Erythroblast (primary cell): ENCODE measurements around the gene HAUS1.
"Not testable (repeated sequence)": the region's sequence is repeated elsewhere in the genome, so short reads cannot be mapped to it uniquely, and the experiment has no call there.

Experiments used
- DNase-seq, 2 experiments: peaks; one replicate each; lab custom pipeline; 2025; lab: John Stamatoyannopoulos, UW
- GATA1 ChIP-seq: IDR thresholded peaks from 2 replicates; pipeline ENCODE4 v1.6.1; 2011; ENCODE audit warnings: low read depth, mild to moderate bottlenecking, control low read depth, low read length, moderate library complexity
- POLR2A ChIP-seq: IDR thresholded peaks from 2 replicates; pipeline ENCODE4 v1.6.1; 2011; ENCODE audit warnings: mild to moderate bottlenecking, low read length

HAUS1 gene

DNA sequence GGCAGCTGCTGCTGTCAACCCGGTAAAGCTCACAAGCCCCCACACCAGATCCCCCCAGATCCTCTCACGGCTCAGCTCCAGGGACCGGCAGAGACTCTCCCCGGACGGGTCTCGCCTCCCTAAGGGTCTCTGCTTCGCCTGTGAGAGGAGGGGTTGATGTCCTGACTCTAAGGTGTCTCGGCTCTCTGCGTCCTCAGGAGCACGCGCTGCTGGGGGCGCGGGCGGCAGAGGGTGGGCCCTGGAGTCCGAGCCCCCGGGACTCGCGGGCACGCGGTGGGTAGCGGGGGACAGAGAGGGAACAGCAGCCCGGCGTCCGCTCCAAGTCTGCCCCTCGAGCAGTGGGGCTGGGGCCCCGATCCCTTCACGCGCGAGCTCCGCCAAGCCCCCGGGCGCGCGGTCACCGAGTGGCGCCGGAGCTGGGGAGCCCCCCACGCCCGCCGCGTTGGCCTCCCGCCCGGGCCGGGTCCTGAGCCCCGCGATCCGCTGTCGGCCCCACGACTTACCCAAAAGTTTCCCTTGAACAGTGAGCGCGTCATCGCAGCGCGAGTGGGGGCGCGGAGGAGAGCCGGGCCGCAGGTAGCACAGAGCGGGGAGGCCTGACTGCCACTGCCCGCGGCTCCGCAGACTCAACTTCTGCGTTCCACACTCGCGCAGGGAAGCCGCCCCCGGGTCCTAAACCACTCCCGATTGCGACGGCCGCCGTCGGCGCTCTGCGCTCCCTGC is 32.4 kb upstream of the HAUS1 start, which contains the start of gene PSTPIP2:
PSTPIP2 (minus strand) TSS at position 608 of the 723 bp plus-strand sequence; CDS start at position 536, 72 bp downstream.
- DNase-seq, result peak; percentile 87 to 90
- peak; percentile 68 for TF ChIP-seq POLR2A
- TF ChIP-seq GATA1, result no peak

DNA sequence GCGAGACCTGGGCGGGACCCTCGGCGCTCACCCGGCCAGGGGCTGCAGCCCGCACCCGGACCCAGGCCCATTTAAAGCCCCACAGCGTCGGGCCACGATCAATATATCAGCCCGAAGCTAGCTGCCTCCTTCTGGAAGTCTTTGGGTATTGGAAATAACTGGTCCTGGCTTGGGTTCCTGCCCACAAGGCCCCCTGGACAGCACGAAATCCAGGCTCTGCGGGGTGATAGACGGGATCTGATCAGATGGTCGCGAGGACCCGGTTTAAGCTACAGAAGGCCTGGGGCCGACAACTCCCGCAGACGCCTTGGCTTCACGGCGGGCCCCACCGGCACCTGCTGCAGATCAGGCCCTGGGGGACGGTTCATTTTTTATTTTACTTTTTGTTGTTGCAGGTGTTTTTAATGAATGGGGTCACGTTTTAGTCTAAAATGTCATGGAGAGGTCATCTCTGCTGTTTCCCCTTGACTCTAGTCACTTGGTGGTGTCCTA is 31.8 kb upstream of the HAUS1 start:
- no peak for DNase-seq
- TF ChIP-seq POLR2A (peak; percentile 15), GATA1 (no peak)

DNA sequence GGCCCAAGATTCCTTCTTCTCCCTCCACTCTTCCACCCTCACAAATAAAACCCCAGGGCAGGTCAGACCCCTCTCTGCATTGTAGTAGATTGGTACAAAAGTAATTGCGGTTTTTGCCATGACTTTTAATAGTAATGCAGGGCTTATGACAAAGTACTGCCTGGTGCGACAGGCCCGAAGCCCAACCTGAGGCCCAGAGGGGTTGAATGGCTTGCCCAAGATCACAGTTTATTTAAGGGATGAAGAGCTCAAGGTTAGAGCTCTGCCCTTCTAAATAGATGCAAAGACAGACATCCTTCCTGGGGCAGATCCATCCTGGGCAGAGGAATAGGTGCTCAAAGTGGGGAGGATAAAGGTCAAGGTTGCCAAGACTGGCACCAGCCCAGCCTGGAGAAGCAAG is 31.2 kb upstream of the HAUS1 start:
- no peak for TF ChIP-seq GATA1
- TF ChIP-seq POLR2A, result no peak
- DNase-seq, result no peak

DNA sequence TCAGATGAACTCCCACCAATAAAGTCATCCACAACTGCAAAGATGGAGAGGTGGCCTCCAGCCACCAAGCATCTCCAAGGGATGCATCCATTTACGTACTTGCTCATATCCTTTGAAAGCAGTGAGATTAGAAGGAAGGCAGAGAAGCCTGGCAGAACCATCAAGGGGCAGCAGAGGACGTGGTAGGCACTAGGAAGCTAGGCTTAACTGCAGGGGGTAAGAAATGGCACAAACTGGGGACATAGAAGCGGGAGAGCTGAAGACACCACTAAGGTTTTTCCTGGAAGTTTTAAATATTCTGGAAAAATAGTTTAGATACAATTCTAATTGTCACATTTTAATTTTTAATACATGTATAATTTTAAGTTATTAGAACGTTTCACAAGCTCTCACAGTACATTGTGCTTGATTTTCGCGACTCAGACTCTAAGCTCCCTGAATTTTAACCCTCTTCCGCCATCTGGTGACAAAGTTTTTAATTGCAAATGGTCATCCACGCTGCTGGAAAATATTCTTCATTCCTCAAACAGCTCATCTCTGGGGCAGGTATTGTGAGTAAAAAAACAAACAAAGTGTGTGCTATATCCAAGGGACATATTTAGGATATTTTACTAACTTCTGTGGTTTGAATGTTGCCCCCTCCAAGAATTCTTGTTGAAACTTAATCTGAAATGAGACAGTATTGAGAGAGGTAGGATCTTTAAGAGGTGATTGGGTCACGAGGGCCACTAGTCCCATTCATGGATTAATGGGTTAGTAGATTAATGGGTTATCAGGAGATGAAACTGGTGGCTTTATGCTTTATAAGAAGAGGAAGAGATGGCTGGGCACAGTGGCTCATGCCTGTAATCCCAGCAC is 30.5 kb upstream of the HAUS1 start:
- peak; percentile 80 to 91 for DNase-seq
- no peak for TF ChIP-seq POLR2A
- TF ChIP-seq GATA1, result no peak

DNA sequence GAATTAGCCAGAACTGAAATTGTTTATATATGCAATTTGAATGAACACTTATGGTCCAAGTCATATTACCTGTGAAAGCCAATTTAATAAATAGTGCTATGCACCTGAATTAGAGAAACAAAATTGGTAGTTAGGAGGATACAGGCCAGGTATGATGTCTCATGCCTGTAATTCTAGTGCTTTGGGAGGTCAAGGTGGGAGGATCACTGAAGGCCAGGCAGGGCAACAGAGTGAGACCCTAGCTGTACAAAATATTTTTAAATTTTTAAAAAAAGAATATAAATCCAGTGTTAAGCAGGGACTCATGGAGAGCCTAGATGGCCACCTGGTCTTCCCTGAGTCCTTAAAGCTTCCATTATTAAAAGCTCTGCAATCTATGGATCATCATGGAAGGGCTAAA is 24.8 kb upstream of the HAUS1 start:
- DNase-seq, result no peak
- TF ChIP-seq GATA1 (no peak), POLR2A (no peak)

DNA sequence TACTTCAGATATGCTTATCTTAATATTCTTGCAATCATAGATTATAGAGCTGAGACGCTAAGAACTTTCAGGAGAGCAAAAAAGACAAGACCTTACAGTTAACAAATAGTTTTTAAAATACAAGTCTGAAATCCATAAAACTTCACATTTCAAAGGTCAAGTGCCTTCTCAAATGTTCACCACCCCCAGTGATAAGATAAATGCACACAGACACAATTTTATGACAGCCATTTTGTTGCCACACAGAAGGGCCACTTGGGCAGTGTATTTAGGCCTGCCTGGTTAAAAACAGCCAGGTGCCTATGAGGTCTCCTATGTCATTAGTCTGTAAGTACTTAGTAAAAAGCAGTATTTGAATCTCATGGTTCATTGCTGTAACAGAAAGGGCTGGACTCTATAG is 24.0 kb upstream of the HAUS1 start:
- TF ChIP-seq POLR2A, result no peak
- no peak for TF ChIP-seq GATA1
- DNase-seq, result no peak

DNA sequence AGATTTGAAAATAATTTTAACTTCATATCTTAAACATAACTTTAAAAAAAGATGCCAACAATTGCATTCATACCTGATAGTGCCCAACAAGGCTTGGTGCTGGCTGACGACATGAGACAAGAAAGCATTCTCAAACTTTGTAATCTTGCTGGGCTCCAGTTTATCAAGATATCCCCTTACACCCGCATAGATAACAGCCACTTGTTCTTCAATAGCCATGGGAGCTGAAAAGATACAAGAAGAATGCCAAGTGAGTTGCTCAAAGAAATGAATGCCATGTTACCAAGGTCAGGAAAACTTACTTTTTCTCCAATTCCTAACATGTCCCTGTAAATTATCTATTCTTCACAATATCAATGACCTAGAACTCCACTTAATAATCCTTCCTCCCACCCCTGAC is 19.8 kb upstream of the HAUS1 start:
- TF ChIP-seq POLR2A (no peak), GATA1 (no peak)
- peak in 1 of 2 experiments; percentile 37 for DNase-seq

DNA sequence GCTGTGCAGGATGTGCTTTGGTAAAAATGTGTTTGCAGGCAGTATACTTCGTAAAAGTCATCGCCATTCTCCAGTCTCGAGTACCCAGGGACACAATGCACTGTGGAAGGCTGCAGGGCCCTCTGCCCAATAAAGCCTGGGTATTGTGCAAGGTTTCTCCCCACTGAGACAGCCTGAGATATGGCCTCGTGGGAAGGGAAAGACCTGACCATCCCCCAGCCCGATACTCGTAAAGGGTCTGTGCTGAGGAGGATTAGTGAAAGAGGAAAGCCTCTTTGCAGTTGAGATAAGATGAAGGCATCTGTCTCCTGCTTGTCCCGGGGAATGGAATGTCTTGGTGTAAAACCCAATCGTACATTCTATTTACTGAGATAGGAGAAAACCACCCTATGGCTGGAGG is 15.7 kb upstream of the HAUS1 start:
- DNase-seq, result not testable (repeated sequence)

DNA sequence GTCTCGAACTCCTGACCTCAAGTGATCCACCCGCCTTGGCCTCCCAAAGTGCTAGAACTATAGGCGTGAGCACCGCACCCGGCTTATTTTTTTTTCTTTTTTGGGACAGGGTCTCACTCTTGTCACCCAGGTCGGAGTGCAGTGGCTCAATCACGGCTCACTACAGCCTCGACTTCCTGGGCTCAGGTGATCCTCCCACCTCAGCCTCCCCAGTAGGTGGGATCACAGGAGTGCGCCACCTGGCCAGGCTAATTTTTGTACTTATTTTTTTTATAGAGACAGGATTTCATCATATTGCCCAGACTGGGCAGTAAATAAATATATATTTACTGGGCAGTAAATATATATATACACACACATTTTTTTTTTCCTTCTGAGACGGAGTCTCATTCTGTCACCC is 8.7 kb upstream of the HAUS1 start:
- no peak for DNase-seq
- TF ChIP-seq GATA1 (no peak), POLR2A (no peak)

DNA sequence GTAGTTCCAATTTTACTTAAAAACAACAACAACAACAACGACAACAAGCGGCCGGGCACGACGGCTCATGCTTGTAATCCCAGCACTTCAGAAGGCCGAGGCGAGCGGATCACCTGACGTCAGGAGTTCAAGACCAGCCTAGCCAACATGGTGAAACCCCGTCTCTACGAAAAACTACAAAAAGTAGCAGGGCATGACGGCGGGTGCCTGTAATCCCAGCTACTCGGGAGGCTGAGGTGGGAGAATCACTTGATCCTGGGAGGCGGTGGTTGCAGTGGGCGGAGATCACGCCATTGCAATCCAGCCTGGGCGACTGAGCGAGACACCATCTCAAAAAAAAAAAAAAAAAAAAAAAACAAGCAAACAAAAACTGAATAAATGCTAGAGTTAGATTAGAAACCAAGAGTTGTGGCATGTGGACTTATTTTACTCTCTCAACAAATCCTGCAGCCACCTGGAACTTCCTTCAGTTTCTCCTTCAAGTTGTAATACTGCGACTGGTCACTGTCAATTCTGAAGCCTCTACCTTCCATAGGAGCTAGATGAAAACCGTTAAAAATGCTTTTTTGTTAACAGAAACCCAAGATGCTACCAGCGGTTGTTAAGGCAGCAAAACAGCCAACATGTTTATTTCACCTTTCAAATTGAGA is 7.4 kb upstream of the HAUS1 start:
- DNase-seq, result peak; percentile 65 to 70
- no peak for TF ChIP-seq POLR2A
- no peak for TF ChIP-seq GATA1

DNA sequence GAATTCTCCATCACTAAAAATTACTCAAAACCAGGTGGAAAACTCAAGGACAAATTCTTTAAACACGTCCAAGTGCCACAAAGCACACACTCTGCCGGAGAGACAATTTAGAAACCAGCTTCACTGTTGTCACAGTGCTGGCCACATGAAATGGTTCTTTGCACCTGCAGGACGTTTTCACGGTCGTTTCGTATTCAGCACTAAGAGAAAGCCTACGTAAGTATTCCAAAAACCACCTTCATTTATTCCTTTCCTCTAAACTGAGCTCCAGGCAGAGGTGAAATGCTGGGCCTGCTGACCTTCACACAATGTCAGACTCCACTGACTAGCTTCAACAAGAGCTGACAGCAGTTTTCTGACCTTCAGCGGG is 6.8 kb upstream of the HAUS1 start:
- DNase-seq, result peak in 1 of 2 experiments; percentile 82
- TF ChIP-seq GATA1 (no peak), POLR2A (no peak)

DNA sequence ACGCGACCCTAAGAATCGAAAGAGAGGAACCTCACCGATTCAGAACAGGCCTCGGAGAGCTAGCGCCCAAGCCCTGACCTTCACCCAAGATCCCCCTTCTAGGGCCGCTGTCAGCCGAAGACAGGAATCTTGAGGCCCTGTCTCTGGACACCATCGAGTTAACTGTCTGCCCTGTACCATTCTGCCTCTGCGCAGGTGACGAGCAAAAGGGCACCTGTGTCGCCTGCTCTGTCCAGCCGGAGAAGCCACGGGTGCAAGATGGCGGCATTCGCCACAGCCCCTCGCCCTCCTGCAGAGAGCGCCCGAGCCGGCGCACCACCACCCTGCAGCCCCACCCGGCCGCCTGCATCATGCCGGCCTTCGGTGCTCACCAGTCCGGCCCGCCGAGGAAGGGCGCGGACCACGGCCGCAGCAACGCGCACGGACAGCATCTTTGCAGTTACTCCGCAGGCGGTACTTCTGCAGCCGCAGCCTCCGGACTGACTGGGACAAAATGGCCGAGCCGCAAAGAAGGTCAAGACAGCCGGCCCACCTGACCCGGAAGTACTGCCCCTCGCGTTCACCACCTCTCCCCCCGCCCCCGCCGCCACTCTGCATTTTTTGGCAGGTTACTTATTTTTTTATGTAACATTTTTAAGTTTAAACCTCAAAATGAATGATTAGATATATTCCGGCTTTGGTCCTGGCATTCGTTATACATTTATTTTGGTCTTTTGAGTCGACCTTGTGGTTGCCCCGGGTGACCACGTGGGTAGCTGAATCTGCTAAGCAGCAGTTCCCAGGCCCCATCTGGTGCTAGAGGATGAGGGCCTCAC is 6.2 kb upstream of the HAUS1 start, which contains the start of gene ATP5F1A:
ATP5F1A (minus strand) TSS at position 496 of the 815 bp plus-strand sequence; CDS start at position 431, 65 bp downstream.
- TF ChIP-seq POLR2A (peak; percentile 69), GATA1 (no peak)
- peak; percentile 95 for DNase-seq

DNA sequence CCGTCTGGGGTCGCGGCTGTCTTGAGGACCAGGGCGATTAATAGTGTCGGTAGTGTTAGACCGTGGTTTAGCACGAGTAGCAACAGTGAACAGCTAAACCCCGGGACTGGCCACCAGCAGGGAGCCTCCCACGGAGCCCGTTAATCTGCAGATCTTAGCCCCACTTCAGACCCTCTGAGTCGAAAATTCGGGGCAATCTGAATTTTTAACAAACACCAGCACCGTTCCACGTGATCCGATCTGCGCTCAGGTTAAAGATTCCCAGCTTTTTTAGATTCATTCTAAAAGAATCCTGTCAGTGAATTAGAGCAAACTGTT is 5.6 kb upstream of the HAUS1 start:
- DNase-seq, result no peak
- no peak for TF ChIP-seq GATA1
- no peak for TF ChIP-seq POLR2A
